GM19455 (cell line): ENCODE measurements around the gene DHRS1.

ENCODE experiments used
- ATAC-seq: cut with Tn5 transposase; IDR thresholded peaks from one replicate; pipeline ENCODE4 v1.9.1; 2021; ENCODE audit not compliant: unreplicated experiment

Gene DHRS1

GRCh38 chr14:24285351-24285750 lies 14.2 kb downstream of the DHRS1 start:
- no peak for ATAC-seq

- no peak for ATAC-seq
These were observed 15.0 kb downstream of the DHRS1 start for GRCh38 chr14:24284501-24285035.

GRCh38 chr14:24283796-24284460 lies 15.7 kb downstream of the DHRS1 start:
- ATAC-seq, result no peak

GRCh38 chr14:24282736-24283135 lies 16.8 kb downstream of the DHRS1 start:
- ATAC-seq, result no peak

- ATAC-seq, result no peak
These were observed 17.9 kb downstream of the DHRS1 start for GRCh38 chr14:24281636-24282035.

GRCh38 chr14:24280797-24281460 lies 18.7 kb downstream of the DHRS1 start:
- ATAC-seq, result no peak

- ATAC-seq, result no peak
These were observed 20.0 kb downstream of the DHRS1 start for GRCh38 chr14:24279301-24280186.

GRCh38 chr14:24278424-24278823 lies 21.2 kb downstream of the DHRS1 start:
- ATAC-seq, result no peak

- no peak for ATAC-seq
These were observed 21.8 kb downstream of the DHRS1 start for GRCh38 chr14:24277606-24278321.

- ATAC-seq, result no peak
These were observed 22.5 kb downstream of the DHRS1 start for GRCh38 chr14:24277071-24277470.

- ATAC-seq, result peak; percentile 37
These were observed 25.5 kb downstream of the DHRS1 start for GRCh38 chr14:24274101-24274543.

- ATAC-seq, result no peak
These were observed 26.1 kb downstream of the DHRS1 start for GRCh38 chr14:24273422-24273998.

GRCh38 chr14:24272467-24272866 lies 27.1 kb downstream of the DHRS1 start:
- ATAC-seq, result no peak

GRCh38 chr14:24271834-24272263 lies 27.7 kb downstream of the DHRS1 start:
- no peak for ATAC-seq

- ATAC-seq, result peak; percentile 80
These were observed 28.3 kb downstream of the DHRS1 start, which contains the start of gene RABGGTA for GRCh38 chr14:24271134-24271833. TSS of gene RABGGTA (minus strand) at chr14:24271597. CDS start at chr14:24271115, 482 bp downstream.

- peak; percentile 3 for ATAC-seq
These were observed 28.9 kb downstream of the DHRS1 start for GRCh38 chr14:24270537-24271133.

GRCh38 chr14:24269910-24270536 lies 29.6 kb downstream of the DHRS1 start:
- no peak for ATAC-seq

GRCh38 chr14:24269368-24269767 lies 30.2 kb downstream of the DHRS1 start:
- no peak for ATAC-seq

GRCh38 chr14:24268225-24268624 lies 31.4 kb downstream of the DHRS1 start:
- ATAC-seq, result no peak
